GM12864 (cell line): ENCODE results near the gene SETD3.

Experiments used
- DNase-seq: peaks from one replicate; pipeline ENCODE4 v3.0.0-alpha.2; 2011; ENCODE audit warnings: low read depth
- H3K4me3 ChIP-seq: 2 replicates; pipeline ENCODE4 v1.5.1; 2011; ENCODE audit warnings: mild to moderate bottlenecking, low read depth, low read length, control low read depth
- TF ChIP-seq, protein P1 (sequence below): IDR thresholded peaks from 2 replicates; pipeline ENCODE4 v1.5.1; 2011; ENCODE audit warnings: low read depth, mild to moderate bottlenecking, moderate library complexity, low read length, control low read depth, inconsistent platforms; ENCODE audit errors: missing control alignments

The SETD3 gene

DNA sequence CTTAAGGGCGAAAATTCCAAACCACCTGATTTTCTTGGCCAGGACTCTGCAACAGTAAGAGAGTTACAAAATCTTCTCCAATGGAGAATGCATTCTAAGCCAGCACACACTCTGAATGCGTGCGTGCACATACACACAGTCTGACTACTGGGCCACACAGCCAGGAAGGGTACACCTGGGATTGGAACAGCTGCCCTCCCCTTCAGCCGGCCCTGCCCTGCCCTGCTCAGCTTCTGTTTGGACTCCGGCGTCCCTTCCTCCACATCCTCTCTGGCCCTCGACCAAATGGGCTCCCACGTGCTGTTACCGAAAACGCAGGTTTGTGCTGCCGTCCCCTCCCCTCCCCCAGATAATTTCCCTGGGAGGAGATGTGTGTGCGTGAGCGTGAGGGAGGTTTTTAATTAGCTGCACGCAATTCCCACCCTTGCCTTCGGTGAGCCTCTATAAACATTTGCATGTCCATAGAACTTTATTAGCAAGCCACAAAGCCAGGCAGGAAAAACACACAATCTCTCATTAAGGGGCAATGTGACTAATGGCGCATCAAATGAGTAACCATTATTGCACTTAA, 43.5 kb upstream of the SETD3 start:
- TF ChIP-seq, protein P1, sequence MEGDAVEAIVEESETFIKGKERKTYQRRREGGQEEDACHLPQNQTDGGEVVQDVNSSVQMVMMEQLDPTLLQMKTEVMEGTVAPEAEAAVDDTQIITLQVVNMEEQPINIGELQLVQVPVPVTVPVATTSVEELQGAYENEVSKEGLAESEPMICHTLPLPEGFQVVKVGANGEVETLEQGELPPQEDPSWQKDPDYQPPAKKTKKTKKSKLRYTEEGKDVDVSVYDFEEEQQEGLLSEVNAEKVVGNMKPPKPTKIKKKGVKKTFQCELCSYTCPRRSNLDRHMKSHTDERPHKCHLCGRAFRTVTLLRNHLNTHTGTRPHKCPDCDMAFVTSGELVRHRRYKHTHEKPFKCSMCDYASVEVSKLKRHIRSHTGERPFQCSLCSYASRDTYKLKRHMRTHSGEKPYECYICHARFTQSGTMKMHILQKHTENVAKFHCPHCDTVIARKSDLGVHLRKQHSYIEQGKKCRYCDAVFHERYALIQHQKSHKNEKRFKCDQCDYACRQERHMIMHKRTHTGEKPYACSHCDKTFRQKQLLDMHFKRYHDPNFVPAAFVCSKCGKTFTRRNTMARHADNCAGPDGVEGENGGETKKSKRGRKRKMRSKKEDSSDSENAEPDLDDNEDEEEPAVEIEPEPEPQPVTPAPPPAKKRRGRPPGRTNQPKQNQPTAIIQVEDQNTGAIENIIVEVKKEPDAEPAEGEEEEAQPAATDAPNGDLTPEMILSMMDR, result no peak
- DNase-seq, result no peak
- H3K4me3 ChIP-seq, result no peak overlapping the region

DNA sequence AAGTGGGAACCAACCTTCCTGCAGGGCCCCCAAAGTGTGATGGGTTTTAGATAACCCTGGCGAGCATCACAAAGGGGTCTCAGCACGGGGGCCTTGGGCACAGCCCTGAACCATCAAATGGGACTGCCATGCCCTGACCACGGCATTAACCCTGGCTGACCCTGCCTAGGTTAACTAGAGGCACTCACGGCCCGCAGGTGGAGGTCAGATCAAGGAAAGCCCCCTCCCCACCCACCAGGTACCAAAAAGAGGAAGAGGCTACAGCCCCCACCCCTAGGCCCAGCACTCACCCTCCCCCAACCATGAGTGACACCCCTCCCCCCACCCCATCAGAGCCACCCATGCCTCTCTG, 43.0 kb upstream of the SETD3 start:
- TF ChIP-seq, protein P1, result no peak
- no peak for DNase-seq
- no peak overlapping the region for H3K4me3 ChIP-seq

DNA sequence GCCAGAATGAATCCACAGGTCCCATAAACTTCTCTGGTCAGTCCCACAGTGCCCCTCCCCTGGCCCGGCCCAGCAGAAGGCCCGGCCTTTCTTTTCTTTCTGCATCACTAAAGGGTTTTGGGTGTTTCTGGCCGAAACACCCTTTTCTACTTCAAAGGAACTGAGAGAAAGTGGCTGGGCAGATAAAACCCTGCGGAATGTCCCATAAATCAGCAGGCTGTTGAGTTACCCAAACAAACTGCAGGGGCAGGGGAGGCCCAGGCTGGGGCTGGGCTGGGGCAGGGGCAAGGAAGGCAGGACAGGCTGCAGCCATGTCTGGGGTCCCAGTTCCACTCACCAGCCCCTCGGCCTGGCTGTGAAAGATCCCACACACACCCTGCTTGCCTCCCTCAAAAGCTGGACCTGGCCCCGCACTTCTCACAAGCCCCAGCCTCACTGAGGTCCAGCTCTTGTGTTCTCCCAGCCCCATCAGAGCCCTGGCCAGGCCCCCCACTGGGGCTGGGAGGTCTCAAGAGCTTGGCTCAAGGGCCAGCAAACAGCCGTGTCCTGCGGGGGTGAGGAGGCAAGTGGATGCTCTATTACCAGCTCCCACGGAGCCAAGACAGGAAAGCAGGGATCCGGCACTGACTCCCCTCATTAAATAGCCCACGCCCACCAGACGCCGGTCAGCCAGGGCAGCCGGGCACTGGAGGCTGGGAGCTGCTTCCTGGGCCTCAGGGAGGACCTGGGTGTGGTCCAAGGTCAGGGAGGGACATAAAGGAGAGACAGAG, 42.5 kb upstream of the SETD3 start:
- H3K4me3 ChIP-seq, result no peak overlapping the region
- DNase-seq, result no peak
- TF ChIP-seq, protein P1, result no peak

DNA sequence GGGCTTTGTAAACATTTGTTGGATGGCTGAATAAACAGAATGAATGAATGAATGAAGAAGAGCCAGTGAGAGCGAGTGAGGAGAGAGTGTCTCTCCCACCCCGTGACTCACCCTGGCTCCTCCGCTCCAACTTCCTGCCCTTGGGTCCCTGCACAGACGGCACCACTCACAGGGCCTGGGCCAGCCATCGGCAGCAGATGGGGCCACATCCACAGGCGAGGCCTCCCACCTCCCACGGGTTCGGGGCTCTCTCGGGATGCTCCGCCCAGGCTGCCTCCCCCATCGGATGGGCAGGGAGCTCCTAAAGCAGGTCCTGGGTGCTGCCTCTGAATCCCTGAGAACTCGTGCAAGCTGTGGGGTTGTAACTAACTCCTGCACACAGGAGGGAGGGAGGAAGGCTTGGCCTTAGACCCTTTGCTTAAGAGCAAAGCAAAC, 41.8 kb upstream of the SETD3 start:
- no peak overlapping the region for H3K4me3 ChIP-seq
- no peak for DNase-seq
- TF ChIP-seq, protein P1, result no peak

DNA sequence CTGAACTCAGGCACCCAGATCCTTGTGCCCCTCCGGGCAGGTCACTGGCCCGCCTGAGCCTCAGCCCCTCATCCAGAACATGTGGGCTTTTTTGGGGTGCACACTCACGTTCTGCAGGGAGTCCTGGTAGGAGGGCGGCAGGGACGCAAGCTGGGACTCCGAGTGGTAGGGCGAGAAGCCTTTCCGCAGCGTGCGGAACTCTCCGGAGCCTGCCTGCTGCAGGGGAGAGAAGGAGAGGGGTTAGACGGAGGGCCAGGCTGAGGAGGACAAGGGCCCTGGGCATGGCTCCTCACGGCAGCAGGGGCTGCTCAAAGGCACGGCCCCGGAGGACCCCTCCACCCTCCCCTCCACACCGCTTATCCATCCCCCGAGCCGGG, 41.4 kb upstream of the SETD3 start:
- no peak for DNase-seq
- TF ChIP-seq, protein P1, result no peak
- H3K4me3 ChIP-seq, result no peak overlapping the region

DNA sequence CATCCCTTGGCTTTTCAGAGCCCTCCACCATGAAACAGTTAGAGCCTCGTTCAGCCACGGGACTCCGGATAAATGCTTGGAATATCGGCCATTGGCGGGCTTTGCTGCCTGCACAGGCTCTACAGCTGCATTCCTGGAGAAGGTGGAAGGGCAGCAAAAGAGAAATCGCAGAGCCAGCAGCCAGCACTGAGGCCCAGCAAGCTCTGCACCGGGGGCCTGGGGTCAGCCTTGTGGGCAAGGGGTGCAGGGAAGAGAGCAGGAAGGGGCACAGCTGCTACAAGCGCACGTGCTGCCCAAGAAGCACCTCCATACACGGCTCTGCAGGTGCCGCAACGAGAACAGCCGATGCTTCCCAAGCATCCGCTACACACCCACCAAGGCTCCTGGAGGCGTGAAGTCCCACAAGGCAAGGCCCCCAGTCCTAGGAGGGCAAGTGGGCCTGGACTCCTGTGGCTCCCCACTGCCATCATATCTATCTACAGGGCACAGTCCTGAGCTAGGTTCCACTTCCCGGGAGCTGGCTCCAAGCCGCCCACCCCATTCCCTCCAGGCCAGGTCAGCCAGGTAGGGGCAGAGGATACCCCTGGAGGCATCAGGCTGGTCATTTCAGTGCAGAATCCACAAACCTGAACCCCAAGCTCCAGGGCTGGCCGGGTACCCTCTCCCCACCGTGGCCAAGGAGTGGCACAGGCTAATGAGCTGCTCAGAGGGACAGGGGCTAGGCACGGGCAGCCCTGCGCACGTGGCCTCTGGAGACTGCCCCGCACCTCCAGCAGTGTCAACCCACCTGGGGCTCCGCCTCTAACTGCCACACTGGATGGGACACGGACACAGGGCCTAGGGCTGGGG, 40.7 kb upstream of the SETD3 start:
- no peak for DNase-seq
- no peak overlapping the region for H3K4me3 ChIP-seq
- TF ChIP-seq, protein P1, result no peak
